Stimulated activated CD4-positive, alpha-beta T cell treated with anti-CD3 and anti-CD28 coated beads, Interleukin-1b, Interleukin-23, amount 100 ng/mL, for 1 hour (primary cell): ENCODE data around the gene MYH14.
"Not testable (repeated sequence)": the region's sequence is repeated elsewhere in the genome, so short reads cannot be mapped to it uniquely, and the experiment has no call there.

ENCODE experiments used
- DNase-seq, 2 donors: peaks; one replicate each; pipeline ENCODE4 v3.0.0-alpha.2; 2020; ENCODE audit warnings: low read depth in 2 of 2

Gene MYH14

GRCh38 chr19:50224986-50225747, 21.7 kb downstream of the MYH14 start:
- no peak for DNase-seq

- DNase-seq: no peak
Observed at GRCh38 chr19:50226536-50226935, 23.1 kb downstream of the MYH14 start.

- not testable (repeated sequence) for DNase-seq
Observed at GRCh38 chr19:50228153-50228552, 24.7 kb downstream of the MYH14 start.

GRCh38 chr19:50230379-50231351, 27.2 kb downstream of the MYH14 start:
- no peak for DNase-seq

- not testable (repeated sequence) for DNase-seq
Observed at GRCh38 chr19:50231417-50231816, 28.0 kb downstream of the MYH14 start.

- no peak for DNase-seq
Observed at GRCh38 chr19:50231821-50232220, 28.4 kb downstream of the MYH14 start.

- DNase-seq: no peak
Observed at GRCh38 chr19:50232600-50232999, 29.2 kb downstream of the MYH14 start.

- DNase-seq: no peak
Observed at GRCh38 chr19:50233308-50233910, 30.0 kb downstream of the MYH14 start.

- DNase-seq: not testable (repeated sequence)
Observed at GRCh38 chr19:50237493-50237892, 34.1 kb downstream of the MYH14 start.

- no peak for DNase-seq
Observed at GRCh38 chr19:50238043-50238442, 34.6 kb downstream of the MYH14 start.

- DNase-seq: no peak
Observed at GRCh38 chr19:50239921-50240590, 36.6 kb downstream of the MYH14 start.

- no peak for DNase-seq
Observed at GRCh38 chr19:50242581-50242980, 39.2 kb downstream of the MYH14 start.

- no peak for DNase-seq
Observed at GRCh38 chr19:50244695-50245094, 41.3 kb downstream of the MYH14 start.

GRCh38 chr19:50248413-50248812, 45.0 kb downstream of the MYH14 start:
- DNase-seq: no peak

- no peak for DNase-seq
Observed at GRCh38 chr19:50248826-50249225, 45.4 kb downstream of the MYH14 start.

GRCh38 chr19:50249636-50250035, 46.2 kb downstream of the MYH14 start:
- no peak for DNase-seq

GRCh38 chr19:50250450-50251136, 47.2 kb downstream of the MYH14 start:
- no peak for DNase-seq

GRCh38 chr19:50252111-50252886, 48.9 kb downstream of the MYH14 start:
- peak in 1 of 2 donors; percentile 33 for DNase-seq

GRCh38 chr19:50252887-50253268, 49.5 kb downstream of the MYH14 start:
- DNase-seq: no peak

- no peak for DNase-seq
Observed at GRCh38 chr19:50255115-50255514, 51.7 kb downstream of the MYH14 start.
